Astrocyte of the spinal cord (primary cell): ENCODE results near the gene CEP170B.

ENCODE experiments used
- DNase-seq: peaks from one replicate; pipeline ENCODE4 v3.0.0; 2011; ENCODE audit warnings: low read depth, low spot score
- H3K4me3 ChIP-seq: 2 replicates; pipeline ENCODE4 v1.5.1; 2011; ENCODE audit warnings: low read depth, mild to moderate bottlenecking, low read length, moderate library complexity
- in situ Hi-C: cut with HindIII; loops from 2 replicates; pipeline ENCODE4 v1.10.0; 2017; ENCODE audit warnings: low sequenced_read_pairs
- TF ChIP-seq, protein P1 (sequence below): IDR thresholded peaks from 2 replicates; pipeline ENCODE4 v1.5.1; 2012; ENCODE audit warnings: low read depth, mild to moderate bottlenecking, low read length, inconsistent platforms

CEP170B gene

DNA sequence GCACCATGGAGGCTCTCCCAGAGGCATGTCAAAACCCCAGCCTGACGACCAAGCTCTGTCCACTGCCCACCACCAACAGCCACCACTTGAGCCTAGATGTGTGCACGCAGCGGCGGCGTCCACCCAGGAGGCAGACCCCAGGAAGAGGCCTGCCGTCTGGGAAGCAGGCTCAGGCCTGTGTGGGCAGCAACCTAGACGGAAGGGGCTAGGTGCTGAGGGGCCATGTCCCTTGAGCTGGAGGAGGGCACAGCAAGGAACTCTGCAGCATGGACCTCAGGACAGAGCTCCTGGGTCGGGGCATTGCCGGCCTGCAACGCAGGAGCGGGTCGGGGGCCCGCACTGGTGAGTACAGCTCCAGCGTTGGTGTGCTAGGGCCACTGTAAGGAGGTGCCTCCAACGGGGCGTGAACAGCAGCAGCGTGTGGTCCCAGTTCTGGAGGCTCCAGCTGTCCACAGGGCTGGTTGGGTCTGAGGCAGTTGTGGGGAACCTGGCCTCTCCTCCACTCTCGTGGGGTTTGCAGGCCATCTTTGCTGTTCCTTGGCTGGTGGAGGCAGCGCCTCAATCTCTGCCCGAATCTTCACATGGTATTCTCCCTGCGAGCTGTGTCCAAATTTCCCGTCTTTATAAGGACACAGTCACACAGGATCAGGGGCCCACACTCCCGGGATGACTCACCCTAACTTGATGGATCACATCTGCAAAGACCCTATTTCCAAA, 43.7 kb upstream of the CEP170B start:
- in situ Hi-C loops, result no loop called here
- H3K4me3 ChIP-seq, result no peak overlapping the region
- TF ChIP-seq, protein P1, sequence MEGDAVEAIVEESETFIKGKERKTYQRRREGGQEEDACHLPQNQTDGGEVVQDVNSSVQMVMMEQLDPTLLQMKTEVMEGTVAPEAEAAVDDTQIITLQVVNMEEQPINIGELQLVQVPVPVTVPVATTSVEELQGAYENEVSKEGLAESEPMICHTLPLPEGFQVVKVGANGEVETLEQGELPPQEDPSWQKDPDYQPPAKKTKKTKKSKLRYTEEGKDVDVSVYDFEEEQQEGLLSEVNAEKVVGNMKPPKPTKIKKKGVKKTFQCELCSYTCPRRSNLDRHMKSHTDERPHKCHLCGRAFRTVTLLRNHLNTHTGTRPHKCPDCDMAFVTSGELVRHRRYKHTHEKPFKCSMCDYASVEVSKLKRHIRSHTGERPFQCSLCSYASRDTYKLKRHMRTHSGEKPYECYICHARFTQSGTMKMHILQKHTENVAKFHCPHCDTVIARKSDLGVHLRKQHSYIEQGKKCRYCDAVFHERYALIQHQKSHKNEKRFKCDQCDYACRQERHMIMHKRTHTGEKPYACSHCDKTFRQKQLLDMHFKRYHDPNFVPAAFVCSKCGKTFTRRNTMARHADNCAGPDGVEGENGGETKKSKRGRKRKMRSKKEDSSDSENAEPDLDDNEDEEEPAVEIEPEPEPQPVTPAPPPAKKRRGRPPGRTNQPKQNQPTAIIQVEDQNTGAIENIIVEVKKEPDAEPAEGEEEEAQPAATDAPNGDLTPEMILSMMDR, result no peak
- no peak for DNase-seq

DNA sequence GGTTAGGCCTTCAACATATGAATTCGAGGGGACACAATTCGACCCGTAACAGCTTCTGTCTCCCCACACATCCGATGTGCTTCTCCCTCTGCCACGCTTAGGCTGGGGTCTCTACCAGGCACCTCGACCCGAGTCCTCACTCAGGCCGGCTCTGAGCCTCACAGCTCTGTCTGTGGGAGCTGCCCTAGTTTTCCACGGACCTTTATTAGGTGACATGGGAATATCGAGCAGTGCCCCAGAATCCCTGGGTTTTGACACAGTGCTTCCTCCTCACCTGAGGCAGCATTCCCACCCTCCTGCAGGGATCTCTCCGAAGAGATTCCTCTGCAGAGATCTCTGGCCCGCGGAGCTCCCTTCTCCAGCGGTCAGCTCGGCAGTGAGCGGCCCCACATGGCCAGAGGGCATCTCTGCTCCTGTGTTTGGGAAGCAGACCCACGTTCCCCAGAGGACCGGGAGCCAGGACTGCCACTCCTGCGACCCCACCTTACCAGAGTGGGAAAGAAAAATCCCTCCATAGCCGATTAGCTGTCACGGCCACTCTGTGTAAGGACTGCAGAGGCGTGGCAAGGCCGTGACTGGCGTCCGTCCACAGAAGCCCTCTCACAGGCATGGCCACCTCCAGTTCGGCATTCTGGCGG, 43.0 kb upstream of the CEP170B start:
- in situ Hi-C loops, result no loop called here
- no peak for DNase-seq
- no peak overlapping the region for H3K4me3 ChIP-seq
- TF ChIP-seq, protein P1, result no peak

DNA sequence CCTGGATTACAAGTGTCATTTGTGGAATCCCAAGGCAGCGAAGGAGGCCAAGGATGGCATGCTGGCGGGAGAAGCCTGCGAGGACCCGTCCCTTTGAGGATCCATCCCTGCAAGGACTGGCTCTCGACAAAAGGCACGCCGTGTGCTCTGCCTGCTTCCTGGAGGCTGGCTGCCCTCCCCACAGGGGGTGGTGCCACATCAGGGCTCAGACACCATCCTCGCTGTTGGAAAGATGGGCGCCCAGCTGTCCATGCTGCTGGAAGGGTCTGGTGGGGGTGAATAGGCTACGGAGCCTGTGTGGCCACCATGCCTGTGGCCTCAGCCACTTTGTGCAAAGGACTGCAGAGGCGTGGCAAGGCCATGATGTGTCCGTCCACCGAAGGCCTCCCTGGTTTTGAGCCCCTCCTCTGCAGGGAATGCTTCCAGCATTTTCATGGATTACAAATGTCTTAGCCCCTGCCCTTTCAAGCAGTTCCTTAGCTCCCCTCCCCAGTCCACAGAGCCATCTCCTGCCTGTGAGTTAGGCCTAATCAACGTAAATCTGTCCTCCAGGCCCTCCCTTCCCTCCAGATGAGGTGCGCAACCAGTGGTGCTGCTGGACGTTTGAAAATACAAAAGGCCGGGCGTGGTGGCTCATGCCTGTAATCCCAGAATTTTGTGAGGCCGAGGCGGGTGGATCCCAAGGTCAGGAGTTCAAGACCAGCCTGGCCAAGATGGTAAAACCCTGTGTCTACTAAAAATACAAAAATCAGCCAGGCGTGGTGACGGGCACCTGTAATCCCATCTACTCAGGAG, 42.0 kb upstream of the CEP170B start:
- in situ Hi-C loops, result no loop called here
- DNase-seq, result no peak
- no peak overlapping the region for H3K4me3 ChIP-seq
- TF ChIP-seq, protein P1, result no peak

DNA sequence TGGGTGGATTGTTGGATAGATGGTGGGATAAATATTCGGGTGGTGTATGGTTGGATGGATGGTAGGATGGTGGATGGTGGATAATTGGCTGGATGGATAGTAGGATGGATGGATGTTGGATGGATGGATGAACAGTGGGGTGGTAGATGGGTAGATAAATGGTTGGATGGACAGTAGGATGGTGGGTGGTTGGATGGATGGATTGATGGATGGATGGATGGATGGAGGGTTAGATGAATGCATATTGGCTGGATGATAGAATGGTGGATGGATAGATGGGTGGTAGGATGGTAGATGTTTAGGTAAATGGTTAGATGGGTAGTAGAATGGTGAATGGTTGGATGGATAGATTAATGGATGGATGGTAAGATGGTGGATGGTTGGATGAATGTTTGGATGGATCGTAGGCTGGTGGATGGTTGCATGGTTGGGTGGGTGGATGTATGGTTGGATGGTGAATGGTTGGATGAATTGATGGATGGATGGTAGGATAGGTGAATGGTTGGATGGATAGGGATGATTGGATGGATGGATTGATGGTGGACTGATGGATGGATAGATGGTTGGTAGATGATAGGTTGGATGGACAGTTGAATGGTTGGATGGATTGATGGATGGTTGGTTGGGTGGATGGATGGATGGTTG, 40.6 kb upstream of the CEP170B start:
- TF ChIP-seq, protein P1, result no peak
- in situ Hi-C loops, result no loop called here
- no peak for DNase-seq
- H3K4me3 ChIP-seq, result no peak overlapping the region

DNA sequence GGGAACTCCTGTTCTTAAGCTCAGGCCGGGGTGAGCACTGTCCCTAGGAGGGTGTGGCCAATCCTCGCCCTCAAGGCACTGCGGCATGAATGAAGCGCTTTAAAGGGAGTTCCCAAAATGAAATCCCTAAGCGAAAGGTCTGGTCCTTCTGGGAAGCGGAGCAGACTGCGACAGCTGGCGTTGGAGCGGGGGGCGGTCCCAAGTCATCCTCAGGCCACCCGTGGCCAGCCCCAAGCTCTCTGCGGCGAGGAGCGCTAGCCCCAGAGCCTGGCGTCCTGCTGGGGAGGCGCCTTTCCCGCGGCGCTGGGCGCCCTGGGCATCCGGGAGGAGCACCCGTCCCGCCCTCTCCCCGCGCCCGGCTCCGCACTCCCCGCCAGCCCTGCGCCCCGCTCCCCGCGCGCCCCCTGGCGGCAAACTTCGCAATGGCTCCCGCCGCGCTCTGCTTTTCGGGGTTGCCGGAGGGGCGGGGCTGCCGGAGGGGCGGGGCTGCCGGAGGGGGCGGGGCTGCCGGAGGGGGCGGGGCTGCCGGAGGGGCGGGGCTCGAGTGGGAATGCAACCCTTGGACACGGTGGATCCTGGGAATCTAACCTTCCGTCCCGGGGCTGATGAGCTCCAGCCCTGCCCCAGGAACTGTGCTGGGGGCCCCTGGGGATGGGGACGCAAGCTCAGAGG, 38.7 kb upstream of the CEP170B start:
- peak; percentile 58 for DNase-seq
- peak overlapping the region; percentile 45 for H3K4me3 ChIP-seq
- in situ Hi-C loops, result no loop called here
- TF ChIP-seq, protein P1, result peak; percentile 74

DNA sequence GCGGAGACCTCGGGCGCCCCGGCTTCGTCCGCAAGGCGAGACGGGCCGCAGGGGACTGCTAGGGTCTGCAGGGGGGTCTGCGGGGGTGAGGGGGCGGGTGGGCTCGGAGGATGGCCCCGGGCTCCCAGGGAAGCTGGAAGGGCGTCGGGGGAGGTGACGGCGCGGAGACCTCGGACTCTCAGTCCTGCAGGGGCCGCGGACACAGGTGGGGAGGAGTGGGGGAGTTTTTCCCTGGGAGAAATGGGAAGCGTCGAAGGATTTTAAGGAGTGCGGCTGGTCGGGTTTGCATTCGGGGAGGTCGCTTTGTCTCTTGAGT, 38.2 kb upstream of the CEP170B start:
- in situ Hi-C loops, result no loop called here
- peak overlapping the region; percentile 44 for H3K4me3 ChIP-seq
- DNase-seq, result no peak
- TF ChIP-seq, protein P1, result no peak
